Liver (tissue), 9 donors: Measurements from ENCODE around the gene PNMA8A. TPM values are rescaled to one million over a fixed set of nuclear protein-coding genes. Genes with fewer than 3 reads are reported as not detected.

ENCODE experiments used
- DNase-seq: peaks from one replicate; pipeline ENCODE4 v3.0.0-alpha.2; 2017; ENCODE audit warnings: low spot score
- H3K27ac ChIP-seq, 2 donors: one replicate each; pipeline ENCODE4 v1.7.0; 2013; ENCODE audit warnings: inconsistent platforms in 2 of 2, low read length in 2 of 2, control low read depth in 1 of 2, low read depth in 1 of 2, mild to moderate bottlenecking in 1 of 2
- H3K27me3 ChIP-seq, 4 donors: one replicate each; pipeline versions ENCODE4 v1.6.1 to v1.7.0; 2013; ENCODE audit warnings: low read length in 3 of 4, inconsistent platforms in 1 of 4, mild to moderate bottlenecking in 1 of 4, moderate library complexity in 1 of 4; ENCODE audit not compliant: control insufficient read depth in 4 of 4, insufficient read depth in 4 of 4
- H3K36me3 ChIP-seq, 4 donors: one replicate each; pipeline versions ENCODE4 v1.6.1 to v1.7.0; 2013; ENCODE audit warnings: low read length in 3 of 4, mild to moderate bottlenecking in 3 of 4, low read depth in 1 of 4, moderate library complexity in 1 of 4; ENCODE audit not compliant: control insufficient read depth in 4 of 4, insufficient read depth in 3 of 4
- H3K4me1 ChIP-seq, 4 donors: one replicate each; pipeline versions ENCODE4 v1.6.1 to v1.7.0; 2013; ENCODE audit warnings: low read length in 3 of 4, mild to moderate bottlenecking in 3 of 4, moderate library complexity in 1 of 4; ENCODE audit not compliant: control insufficient read depth in 4 of 4, insufficient read depth in 4 of 4
- H3K4me3 ChIP-seq, 3 donors: one replicate each; pipeline versions ENCODE4 v1.6.1 to v1.7.0; 2013; ENCODE audit warnings: low read length in 3 of 3, control low read depth in 1 of 3, low read depth in 1 of 3, mild to moderate bottlenecking in 1 of 3
- H3K9ac ChIP-seq, 2 donors: one replicate each; pipeline ENCODE4 v1.7.0; 2013; ENCODE audit warnings: low read length in 2 of 2, mild to moderate bottlenecking in 2 of 2, moderate library complexity in 2 of 2, control low read depth in 1 of 2, low read depth in 1 of 2
- H3K9me3 ChIP-seq, 4 donors: one replicate each; pipeline versions ENCODE4 v1.6.1 to v1.7.0; 2013; ENCODE audit warnings: low read length in 3 of 4; ENCODE audit not compliant: control insufficient read depth in 4 of 4
- ATF3 ChIP-seq: IDR thresholded peaks from 2 replicates; pipeline ENCODE4 v1.6.1; 2016; ENCODE audit warnings: antibody characterized with exemption
- EGR1 ChIP-seq, 2 donors: IDR thresholded peaks; 2 replicates each; pipeline ENCODE4 v1.6.1; 2016 to 2018; ENCODE audit warnings: antibody characterized with exemption in 2 of 2, low read depth in 2 of 2
- FOXA1 ChIP-seq: IDR thresholded peaks from 2 replicates; pipeline ENCODE4 v1.6.1; 2016; ENCODE audit warnings: antibody characterized with exemption
- FOXA2 ChIP-seq: IDR thresholded peaks from 2 replicates; pipeline ENCODE4 v1.6.1; 2016; ENCODE audit warnings: antibody characterized with exemption
- GABPA ChIP-seq, 2 donors: IDR thresholded peaks in 1 of 2; conservative IDR thresholded peaks in 1 of 2; 2 replicates each; pipeline ENCODE4 v1.6.1; 2016; ENCODE audit warnings: antibody characterized with exemption in 2 of 2, mild to moderate bottlenecking in 1 of 2, moderate library complexity in 1 of 2
- HNF4A ChIP-seq, 2 donors: conservative IDR thresholded peaks; 2 replicates each; pipeline ENCODE4 v1.6.1; 2016; ENCODE audit warnings: antibody characterized with exemption in 2 of 2, mild to moderate bottlenecking in 2 of 2
- HNF4G ChIP-seq: IDR thresholded peaks from 2 replicates; pipeline ENCODE4 v1.6.1; 2016; ENCODE audit warnings: antibody characterized with exemption
- JUND ChIP-seq, 2 donors: IDR thresholded peaks; 2 replicates each; pipeline ENCODE4 v1.6.1; 2016; ENCODE audit warnings: antibody characterized with exemption in 2 of 2
- MAX ChIP-seq: IDR thresholded peaks from 2 replicates; pipeline ENCODE4 v1.6.1; 2016; ENCODE audit warnings: antibody characterized with exemption
- NR2F2 ChIP-seq: IDR thresholded peaks from 2 replicates; pipeline ENCODE4 v1.6.1; 2016; ENCODE audit warnings: antibody characterized with exemption
- RAD21 ChIP-seq, 2 donors: IDR thresholded peaks; 2 replicates each; pipeline ENCODE4 v1.6.1; 2016; ENCODE audit warnings: antibody characterized with exemption in 2 of 2, mild to moderate bottlenecking in 2 of 2
- REST ChIP-seq: IDR thresholded peaks from 2 replicates; pipeline ENCODE4 v1.6.1; 2016; ENCODE audit warnings: antibody characterized with exemption, mild to moderate bottlenecking
- RXRA ChIP-seq, 2 donors: IDR thresholded peaks; 2 replicates each; pipeline ENCODE4 v1.6.1; 2017 to 2018; ENCODE audit warnings: antibody characterized with exemption in 2 of 2, mild to moderate bottlenecking in 1 of 2
- SP1 ChIP-seq: IDR thresholded peaks from 2 replicates; pipeline ENCODE4 v1.6.1; 2018; ENCODE audit warnings: antibody characterized with exemption, mild to moderate bottlenecking
- TAF1 ChIP-seq: conservative IDR thresholded peaks from 2 replicates; pipeline ENCODE4 v1.6.1; 2016; ENCODE audit warnings: antibody characterized with exemption, mild to moderate bottlenecking
- ZBTB33 ChIP-seq: IDR thresholded peaks from 2 replicates; pipeline ENCODE4 v1.6.1; 2016; ENCODE audit warnings: antibody characterized with exemption
- WGBS: extraction: QIAGEN DNeasy Blood & Tissue Kit; methylation state at CpG from one replicate; pipeline ENCODE4 v1.1.7; 2013; 5-methylcytosine and 5-hydroxymethylcytosine counted together
- polyA plus RNA-seq, 2 donors: library from polyadenylated mRNA; stranded (reverse) in 1 of 2; unstranded in 1 of 2; fragments of 200-250 nt in 1 of 2; fragments of >200 nt in 1 of 2; fragmentation: Nextera tagmentation in 1 of 2; extraction: Ambion mirVana in 1 of 2; gene quantifications; one replicate each; pipeline versions ENCODE4 v1.2.1 to v1.2.3, GENCODE V29; 2013 to 2015
- total RNA-seq, 2 donors: library from RNA; depleted of rRNA; stranded (reverse); fragments of >200 nt; gene quantifications; one replicate each; pipeline ENCODE4 v1.2.3, GENCODE V29; 2014
- donor health status: healthy.
- donor health status: healthy.
- donor health status: healthy.
- donor health status: healthy.
- donor health status: healthy.

Gene PNMA8A
- total and polyA plus RNA-seq, 4 donors, result 0.17 to 0.93 (median 0.22) TPM; not detected in 1

- Histone ChIP-seq H3K36me3 (no peaks in the 10 kb centered on the region), H3K27me3 (no peaks in the 10 kb centered on the region), H3K4me3 (no peak overlapping the region), H3K27ac (no peak overlapping the region), H3K4me1 (no peaks in the 10 kb centered on the region), H3K9ac (no peak overlapping the region), H3K9me3 (no peaks in the 10 kb centered on the region)
- no peak for DNase-seq
- TF ChIP-seq ZBTB33, result no peak
- TF ChIP-seq EGR1 (IDR thresholded peaks at IDR 0.05; ENCODE audit: low read depth in 2 of 2), result no peak
- no peak for TF ChIP-seq RAD21 (IDR thresholded peaks at IDR 0.05)
- no peak for TF ChIP-seq NR2F2
- no peak for TF ChIP-seq HNF4G
- no peak for TF ChIP-seq FOXA1
- TF ChIP-seq JUND (IDR thresholded peaks at IDR 0.05), result no peak
- no peak for TF ChIP-seq HNF4A (conservative IDR thresholded peaks at IDR 0.05)
- no peak for TF ChIP-seq MAX
- no peak for TF ChIP-seq RXRA (IDR thresholded peaks at IDR 0.05)
- TF ChIP-seq FOXA2, result no peak
- TF ChIP-seq TAF1, result no peak
- 83% methylated on average over 5 of the region's 5 CpGs for WGBS
These were observed 14.4 kb downstream of the PNMA8A start for GRCh38 chr19:46456930-46457329.

- Histone ChIP-seq H3K9ac (no peak overlapping the region), H3K36me3 (no peaks in the 10 kb centered on the region), H3K9me3 (no peaks in the 10 kb centered on the region), H3K27ac (no peak overlapping the region), H3K4me1 (no peaks in the 10 kb centered on the region), H3K27me3 (no peaks in the 10 kb centered on the region), H3K4me3 (no peak overlapping the region)
- DNase-seq, result no peak
- 44% methylated on average over 3 of the region's 3 CpGs for WGBS
- TF ChIP-seq FOXA2, result no peak
- no peak for TF ChIP-seq REST
- TF ChIP-seq FOXA1, result no peak
- no peak for TF ChIP-seq RAD21 (IDR thresholded peaks at IDR 0.05)
- no peak for TF ChIP-seq GABPA (IDR thresholded peaks at IDR 0.05 in 1 of 2, conservative IDR thresholded peaks at IDR 0.05 in 1 of 2)
- no peak for TF ChIP-seq SP1
- TF ChIP-seq RXRA (IDR thresholded peaks at IDR 0.05), result no peak
- TF ChIP-seq JUND (IDR thresholded peaks at IDR 0.05), result no peak
- TF ChIP-seq ZBTB33, result no peak
- no peak for TF ChIP-seq HNF4G
- TF ChIP-seq ATF3, result no peak
These were observed 17.1 kb downstream of the PNMA8A start for GRCh38 chr19:46454244-46454643.
